Pulmonary artery endothelial cell (primary cell): ENCODE measurements around the gene RAPGEF1. TPM values are rescaled to one million over a fixed set of nuclear protein-coding genes. Genes with fewer than 3 reads are reported as not detected.
"Not testable (repeated sequence)": the region's sequence is repeated elsewhere in the genome, so short reads cannot be mapped to it uniquely, and the experiment has no call there.

Experiments used
- DNase-seq: peaks from one replicate; pipeline ENCODE4 v3.0.0-alpha.2; 2011; ENCODE audit warnings: low read depth, low spot score
- total RNA-seq: library from RNA; depleted of rRNA; stranded (reverse); fragments of >200 nt; gene quantifications from 2 replicates; pipeline ENCODE4 v1.2.3, GENCODE V29; 2014

The RAPGEF1 gene
- total RNA-seq, 1 donor from 2014 or later = 49.3 TPM

DNA sequence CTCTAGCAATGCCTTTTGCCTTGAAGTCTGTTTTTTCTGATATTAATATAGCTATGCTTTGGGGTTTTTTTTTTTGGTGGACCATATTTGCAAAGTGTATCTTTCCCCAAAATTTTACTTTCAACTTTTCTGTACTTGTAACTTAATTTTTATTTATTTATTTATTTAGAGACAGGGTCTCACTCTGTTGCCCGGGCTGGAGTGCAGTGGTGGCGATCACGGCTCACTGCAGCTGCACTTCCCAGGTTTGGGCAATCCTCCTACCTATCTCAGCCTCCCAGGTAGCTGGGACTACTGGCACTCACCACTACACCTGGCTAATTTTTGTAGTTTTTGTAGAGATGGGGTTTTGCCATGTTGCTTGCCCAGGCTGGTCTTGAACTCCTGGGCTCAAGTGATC lies 173.7 kb downstream of the RAPGEF1 start:
- DNase-seq = no peak

DNA sequence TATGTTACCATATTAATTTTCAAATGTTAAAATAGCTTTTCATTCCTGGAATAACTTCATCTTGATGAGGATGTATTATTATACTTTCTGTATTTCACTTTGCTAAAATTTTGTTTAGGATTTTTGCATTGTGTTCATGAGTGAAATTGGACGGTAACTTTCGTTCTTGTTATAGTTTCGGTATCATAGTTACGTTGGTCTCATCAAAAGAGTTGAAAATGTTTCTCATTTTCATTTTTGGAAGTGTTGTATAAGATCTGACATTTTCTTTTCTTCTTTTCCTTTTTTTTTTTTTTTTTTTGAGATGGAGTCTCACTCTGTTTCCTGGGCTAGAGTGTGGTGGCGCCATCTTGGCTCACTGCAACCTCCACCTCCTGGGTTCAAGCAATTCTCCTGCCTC lies 174.5 kb downstream of the RAPGEF1 start:
- DNase-seq = no peak

DNA sequence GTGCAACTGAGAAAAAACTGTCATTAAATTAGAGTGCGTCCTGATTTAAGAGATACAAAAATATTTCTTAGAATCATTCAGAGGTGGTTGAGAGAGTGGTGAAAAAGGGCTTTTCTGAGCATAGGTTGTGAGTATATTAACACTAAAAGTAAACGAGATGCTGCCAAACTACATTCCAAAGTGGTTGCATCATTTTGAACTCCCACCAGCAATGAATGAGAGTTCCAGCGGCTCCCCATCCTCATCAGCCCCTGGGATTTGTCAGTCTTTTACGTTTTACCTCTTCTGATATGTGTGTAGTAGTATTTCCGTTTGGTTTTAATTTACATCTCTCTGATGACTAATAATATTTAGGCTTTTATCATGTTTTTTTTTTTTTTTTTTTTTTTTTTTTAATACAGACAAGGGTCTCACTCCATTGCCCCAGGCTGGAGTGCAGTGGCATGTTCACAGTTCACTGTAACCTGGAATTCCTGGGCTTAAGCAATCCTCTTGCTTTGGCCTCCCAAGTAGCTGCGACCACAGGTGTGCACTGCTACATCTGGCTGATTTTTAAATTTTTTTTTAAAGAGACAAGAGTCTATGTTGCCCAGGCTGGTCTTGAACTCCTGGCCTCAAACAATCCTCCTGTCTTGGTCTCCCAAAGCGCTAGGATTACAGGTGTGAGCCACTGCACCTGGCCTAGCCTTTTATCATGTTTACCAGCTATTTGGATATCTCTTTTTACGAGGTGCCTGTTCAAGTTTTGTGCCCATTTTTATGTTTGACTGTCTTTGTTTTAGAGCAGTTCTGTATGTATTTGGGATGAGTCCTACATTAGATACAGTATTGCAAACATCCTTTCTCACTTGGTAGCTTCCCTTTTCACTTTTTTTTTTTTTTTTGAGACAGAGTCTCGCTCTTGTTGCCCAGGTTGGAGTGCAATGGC lies 177.6 kb downstream of the RAPGEF1 start:
- no peak for DNase-seq

DNA sequence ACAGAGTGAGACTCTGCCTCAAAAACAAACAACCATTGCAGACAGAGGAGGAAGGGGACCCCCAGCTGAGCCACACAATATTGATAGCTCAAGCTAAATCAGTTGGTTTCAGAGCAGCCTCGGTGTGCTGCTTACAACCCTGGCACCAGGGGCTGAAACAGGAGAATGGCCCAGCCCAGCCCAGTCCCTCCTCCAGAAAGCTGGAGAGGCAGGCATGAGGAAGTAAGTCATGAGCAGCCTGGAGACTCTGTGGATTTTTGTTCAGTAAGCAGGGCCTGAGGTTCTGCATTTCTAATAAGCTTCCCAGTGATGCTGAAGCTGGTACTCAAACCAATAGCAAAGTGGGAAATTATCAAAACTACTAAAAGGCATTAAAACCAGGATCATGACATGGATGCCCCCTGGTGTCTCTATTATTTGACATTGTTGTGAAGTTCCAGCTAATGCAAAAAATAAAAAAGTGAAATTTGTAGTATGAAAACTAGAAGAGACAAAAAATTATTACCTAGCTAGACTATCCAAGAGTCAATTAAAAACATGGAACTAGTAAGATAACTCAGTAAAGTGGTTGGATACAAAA lies 180.4 kb downstream of the RAPGEF1 start:
- DNase-seq = no peak

DNA sequence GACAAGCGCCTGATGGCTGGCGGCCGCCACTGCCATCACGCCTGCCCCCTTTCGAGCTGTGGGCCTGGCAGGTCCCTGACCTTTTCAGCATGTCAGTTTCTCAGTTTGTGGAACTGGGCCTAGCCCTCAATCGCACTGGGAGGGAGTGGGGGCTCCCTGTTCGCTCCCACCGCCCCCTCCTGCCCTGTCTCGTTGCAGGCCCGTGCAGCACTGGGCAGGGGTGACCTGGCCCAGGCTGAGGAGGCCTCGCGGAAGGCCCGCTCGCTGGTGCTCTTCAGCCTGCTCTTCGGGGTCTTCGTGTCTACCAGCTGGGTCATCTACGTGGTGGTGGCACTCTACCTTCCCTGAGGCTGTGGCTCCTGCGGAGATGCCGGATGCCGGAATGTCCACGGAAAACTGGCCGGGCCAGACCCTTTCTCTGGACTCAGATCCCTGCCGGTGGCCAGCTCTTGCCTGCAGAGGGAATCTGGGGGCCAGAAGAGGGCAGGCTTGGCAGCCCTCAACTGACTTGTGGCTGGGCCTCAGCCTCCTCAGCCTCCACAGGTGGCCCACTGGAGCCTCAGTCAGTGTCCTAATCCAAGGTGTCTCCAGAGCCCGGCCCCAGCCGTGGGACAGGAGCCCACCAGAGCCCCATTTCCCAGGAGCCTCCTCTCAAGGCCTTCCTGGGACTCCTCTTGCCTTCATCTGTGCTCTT lies 181.9 kb downstream of the RAPGEF1 start:
- DNase-seq = no peak

DNA sequence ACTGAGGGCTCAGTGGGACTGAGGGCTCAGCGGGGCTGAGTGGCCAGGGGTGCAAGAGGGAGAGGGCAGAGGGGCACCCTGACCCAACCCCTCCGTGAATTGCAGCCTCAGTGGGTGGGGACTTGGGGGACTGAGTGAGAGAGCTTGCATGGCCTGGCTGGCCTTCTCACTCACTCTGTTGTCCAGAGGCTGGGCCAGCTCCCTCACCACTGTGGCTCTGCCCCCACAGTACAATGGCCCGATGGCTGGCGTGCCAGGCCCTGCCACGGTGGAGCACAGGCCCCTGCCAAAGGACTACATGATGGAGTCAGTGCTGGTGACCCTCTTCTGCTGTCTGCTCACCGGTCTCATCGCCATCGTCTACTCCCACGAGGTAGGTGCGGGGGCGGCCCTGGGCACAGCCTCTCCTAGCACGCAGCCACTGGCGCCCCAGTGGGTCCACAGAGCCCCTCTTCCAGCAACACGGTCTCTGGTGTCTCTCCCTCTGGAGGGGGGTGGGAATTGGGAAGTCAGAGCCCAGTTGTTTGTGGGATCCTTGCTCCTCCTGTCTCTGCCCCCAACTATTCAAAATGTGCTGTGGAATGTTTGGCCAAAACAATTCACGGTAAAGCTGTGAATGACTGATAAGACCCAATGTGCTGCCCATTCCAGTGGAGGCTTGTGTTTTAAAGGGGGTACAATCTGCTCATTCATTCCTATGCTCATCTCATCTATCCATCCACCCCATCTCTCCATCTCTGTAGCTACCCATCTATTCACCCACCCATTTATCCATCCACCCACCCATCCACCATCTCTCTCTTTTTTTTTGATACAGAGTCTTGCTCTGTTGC lies 183.8 kb downstream of the RAPGEF1 start:
- no peak for DNase-seq

DNA sequence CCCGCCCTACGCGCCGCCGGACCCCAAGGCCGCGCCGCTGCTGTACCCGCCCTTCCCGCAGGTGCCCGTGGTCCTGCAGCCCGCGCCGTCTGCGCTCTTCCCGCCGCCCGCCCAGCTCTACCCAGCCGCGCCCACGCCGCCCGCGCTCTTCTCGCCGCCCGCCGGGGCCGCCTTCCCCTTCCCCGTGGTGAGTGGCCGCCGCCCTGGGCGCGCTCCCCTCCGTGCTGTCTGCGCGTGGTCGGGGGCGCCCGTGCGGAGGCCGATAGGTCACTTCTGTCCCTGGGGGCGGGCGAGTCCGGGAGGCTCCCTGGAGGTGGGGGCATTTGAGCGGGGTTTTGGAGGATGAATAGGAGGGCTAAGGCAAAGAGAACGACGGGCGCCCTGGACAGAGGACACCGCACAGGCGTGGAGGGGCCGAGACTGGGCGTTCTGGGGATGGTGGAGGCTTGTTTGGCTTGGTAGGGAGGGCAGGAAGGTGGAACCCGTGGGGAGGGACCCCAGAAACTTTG lies 185.0 kb downstream of the RAPGEF1 start:
- no peak for DNase-seq

DNA sequence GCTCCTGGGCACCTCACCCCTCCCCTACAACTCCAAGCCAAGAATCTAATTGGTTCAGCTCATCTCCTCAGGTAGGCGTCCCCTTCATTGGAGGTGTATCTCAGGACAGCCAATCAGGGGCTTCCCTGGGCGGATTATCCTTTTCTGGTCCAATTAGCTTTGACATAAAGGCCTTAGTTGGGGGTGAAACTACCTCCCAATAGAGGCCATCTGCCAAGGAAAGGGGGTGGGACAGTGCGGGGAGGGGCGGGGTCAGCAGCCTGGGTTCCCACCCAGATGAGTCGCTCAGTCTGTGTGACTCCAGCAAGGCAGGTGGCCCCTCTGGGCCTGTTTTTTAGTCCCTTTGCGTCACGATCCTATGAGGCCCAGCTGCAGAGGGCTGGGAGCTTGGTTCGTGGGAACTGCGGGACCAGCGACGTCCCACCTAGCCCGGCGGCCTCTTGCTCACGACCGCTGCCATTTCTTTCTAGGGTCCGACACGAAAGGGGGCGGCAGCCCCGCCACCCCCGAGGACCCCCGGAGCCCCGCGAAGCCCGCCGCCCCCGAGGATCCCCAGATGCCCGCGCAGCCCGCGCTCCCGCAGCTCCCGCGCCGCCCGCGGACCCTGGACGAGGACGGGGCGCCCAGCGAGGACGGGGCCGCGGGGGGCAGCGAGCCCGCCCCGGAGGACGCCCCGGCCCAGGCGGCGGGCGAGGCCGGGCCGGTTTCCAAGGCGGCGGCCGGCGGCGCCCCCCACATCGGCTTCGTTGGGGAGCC lies 185.6 kb downstream of the RAPGEF1 start:
- DNase-seq = no peak

DNA sequence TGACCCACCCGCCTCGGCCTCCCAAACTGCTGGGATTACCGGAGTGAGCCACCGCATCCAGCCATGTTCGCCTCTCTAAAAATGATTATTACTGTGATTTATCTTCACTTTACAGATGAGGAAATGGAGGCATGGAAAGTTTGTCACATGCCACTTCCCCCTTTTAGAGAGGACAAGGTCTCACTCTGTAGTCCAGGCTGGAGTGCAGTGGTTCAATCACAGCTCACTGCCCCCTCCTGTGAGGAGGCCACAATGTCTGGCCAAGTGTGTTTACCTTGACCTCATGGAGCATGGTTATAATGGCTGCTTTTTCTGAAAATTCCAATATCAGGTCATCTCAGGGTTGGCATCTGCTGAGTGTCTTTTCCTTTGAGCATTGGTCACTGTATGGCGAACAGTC lies 187.8 kb downstream of the RAPGEF1 start:
- no peak for DNase-seq

DNA sequence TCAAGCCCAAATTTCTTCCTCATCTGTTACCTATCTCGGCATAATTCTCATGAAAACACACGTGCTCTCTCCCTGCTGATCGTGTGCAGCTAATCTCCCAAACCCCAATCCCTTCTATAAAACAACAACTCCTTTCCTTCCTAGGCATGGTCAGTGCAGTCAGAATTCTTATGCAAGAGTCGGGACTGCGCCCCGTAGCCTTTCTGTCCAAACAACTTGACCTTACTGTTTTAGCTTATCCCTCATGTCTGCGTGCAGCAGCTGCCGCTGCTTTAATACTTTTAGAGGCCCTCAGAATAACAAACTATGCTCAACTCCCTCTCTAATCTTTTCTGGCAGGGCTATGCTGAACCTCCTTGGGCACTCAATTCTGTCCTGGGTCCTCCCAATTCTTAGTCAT lies 189.4 kb downstream of the RAPGEF1 start:
- not testable (repeated sequence) for DNase-seq

DNA sequence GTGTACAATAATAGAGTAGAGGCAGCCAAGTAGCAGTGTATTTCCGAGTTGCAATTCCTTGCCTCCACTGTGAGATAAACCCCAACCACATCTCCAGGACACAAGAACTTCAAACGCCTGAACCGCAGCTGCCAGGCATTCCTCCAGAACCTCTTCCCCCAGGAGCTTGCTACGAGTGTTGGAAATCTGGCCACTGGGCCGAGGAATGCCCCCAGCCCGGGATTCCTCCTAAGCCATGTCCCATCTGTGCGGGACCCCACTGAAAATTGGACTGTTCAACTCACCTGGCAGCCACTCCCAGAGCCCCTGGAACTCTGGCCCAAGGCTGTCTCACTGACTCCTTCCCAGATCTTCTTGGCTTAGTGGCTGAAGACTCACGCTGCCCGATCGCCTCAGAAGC lies 190.7 kb downstream of the RAPGEF1 start:
- DNase-seq = not testable (repeated sequence)

DNA sequence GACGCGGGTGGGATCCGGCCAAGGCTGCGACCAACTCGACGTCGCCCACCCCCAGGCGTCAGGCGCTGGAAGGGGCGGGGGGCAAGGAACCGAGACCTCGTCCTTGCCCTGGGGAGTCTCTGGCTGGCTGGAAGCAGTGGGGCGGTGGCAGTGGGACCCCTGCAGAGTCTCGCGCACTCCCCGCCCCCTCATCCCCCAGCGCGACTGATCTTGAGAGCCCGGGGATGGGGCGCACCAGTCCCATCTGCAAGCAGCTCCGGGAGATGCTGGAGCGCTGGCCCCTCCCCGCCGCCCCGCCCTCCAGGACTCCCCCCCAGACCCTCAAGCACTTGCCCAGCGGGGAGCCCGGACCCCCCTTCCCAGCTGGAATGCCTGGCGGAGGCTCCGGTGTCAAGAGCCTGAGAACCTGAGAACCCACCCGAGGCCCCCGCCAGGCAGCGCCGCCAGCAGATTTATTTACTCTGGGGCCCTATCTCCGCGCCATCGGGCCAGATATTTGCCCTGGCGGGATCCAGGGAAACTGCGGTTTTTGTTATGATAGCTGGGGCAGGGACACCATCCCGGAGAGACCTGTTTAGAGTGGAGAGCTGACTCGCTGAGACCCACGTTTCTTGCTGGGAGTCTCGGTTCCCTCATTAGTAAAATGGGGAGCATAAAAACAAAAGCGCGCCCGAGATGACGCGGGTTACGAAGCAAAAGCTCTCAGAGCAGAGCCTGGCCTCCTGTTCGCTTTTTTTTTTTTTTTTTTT lies 193.4 kb downstream of the RAPGEF1 start:
- no peak for DNase-seq

DNA sequence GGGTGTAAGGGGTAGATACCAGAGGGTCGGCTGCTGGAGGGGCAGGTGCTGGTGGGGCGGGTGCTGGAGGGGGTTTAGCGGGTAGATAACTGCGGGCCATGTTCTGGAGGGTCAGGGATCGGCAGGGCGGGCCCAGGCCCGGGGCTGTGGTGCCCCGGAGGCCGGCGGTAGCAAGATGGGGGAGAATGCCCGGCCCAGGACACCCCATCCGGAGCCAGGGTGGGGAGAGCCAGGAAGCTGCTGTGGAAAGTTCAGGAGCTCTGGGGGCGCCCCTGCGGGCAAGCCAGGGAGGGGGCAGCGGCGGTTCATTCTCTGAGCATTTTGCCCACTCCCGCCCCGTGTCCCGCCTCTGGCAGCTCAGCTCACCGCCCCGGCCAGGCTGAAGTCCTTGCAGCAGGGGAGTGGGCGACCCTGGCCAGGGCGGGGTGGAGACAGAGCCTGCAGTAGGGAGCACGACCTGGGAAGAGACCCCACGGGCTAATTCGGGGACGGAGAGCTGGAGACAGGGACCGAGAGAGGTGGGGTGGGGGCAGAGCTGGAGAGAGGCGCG lies 194.0 kb downstream of the RAPGEF1 start:
- DNase-seq = no peak

DNA sequence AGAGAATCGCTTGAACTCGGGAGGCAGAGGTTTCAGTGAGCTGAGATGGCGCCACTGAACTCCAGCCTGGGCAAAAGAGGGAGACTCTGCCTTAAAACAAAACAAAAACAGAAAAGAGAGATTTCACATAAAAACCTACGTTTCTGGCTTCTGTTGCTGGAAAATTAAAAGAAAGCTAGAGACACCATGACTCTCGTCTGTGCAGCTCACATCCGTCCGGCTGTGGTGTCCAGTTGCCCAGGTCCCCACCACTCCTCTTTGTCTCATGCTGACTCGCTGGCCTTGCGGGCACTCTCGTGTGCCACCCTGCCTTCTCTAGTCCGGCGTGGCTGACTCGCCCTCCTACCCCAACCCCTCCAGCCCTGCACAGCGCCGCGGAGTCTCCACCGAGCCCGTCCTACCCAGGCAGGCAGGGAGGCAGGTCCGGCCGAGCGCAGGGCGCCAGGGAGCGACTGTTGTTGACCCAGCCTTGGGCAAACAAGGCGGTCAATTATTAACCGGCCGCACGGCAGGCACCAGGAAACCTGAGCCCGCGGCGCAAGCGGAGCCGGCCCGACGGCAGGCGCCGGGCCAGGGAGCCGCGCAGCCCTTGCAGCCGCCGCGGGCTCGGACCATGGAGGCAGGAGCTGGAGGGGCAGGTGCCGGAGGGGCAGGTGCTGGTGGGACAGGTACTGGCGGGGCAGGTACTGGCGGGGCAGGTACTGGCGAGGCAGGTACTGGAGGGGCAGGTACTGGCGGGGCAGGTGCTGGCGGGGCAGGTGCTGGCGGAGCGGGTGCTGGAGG lies 194.7 kb downstream of the RAPGEF1 start, which contains the start of gene PRRT1B:
Gene PRRT1B, plus strand, starts transcription at position 521 of the 783 bp plus-strand sequence. Its CDS starts 93 bp downstream, at position 614.
- no peak for DNase-seq

DNA sequence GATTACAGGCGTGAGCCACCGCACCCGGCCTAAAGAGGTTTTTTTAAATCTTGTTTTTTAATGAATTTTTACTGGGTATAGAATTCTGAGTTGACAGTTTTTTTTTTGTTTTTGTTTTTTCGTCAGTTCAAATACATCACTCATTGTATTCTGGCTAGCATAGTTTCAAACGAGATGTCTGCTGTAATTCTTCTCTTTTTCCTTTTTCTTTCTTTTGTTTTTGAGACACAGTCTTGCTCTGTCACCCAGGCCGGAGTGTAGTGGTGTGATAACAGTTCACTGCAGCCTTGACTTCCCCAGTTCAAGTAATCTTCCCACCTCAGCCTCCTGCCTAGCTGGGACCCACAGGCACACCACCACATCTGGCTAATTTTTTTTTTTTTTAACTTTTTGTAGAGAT lies 196.7 kb downstream of the RAPGEF1 start:
- no peak for DNase-seq

DNA sequence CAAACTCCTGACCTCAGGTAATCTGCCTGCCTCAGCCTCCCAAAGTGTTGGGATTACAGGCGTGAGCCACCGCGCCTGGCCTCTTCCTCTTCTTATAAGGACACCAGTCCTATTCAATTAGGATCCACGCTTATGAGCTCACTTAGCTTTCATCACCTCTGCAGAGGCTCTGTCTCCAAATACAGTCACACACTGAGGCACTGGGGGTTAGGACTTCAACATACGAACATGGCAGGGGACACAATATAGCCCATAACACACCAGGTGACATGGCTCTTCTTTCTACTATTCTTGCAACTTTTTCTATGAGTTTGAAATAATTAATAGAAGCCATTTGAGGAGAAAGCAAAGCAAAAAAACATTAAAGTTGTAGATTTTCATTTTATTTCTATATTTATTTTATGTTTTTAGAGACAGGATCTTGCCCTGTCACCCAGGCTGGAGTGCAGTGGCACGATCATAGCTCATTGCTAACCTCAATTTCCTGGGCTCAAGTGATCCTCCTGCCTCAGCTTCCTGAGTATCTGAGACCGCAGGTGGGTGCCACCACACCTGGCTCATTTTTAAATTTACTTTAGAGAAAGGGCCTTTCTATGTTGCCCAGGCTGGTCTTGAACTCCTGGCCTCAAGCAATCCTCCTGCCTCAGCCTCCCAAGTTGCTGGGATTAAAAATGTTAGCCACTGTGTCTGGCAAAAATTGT lies 200.5 kb downstream of the RAPGEF1 start:
- no peak for DNase-seq

DNA sequence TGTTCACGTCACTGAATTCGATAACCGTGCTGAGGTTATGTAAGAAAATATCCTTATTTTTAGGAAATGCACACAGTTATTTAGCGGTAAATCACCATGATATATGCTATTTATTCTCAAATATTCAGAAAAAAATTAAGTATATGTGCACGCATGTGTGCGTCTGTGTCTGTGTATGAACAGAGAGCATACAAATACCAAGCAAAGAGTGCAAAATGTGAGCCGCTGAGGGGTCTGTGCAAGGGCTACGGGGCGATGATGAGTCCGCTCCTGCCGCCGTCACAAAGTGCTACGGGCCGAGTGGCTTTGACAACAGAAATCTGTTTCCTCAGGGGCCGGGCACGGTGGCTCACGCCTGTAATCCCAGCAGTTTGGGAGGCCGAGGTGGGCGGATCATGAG lies 201.9 kb downstream of the RAPGEF1 start:
- no peak for DNase-seq

DNA sequence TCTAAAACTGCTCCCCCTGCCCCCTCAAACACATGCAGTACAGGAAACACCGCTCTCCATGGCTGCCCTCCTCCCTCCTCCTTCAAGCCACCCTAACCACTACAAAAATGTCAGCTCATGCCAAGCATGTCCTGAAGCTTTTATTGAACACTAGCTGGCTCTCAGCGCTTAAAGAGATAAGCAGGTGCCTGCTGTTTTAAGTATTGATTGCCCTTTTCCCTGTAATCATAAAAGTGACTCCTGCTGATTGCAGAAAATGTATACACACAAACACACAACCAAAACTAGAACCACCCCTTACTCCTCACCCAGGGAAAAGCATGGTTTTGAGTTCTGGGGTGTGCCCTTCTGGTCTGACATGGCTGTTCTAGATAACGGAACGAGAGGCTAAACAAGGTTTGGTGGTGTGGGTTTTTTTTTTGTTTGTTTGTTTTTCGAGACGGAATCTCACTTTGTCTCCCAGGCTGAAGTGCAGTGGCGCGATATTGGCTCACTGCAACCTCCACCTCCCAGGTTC lies 205.1 kb downstream of the RAPGEF1 start:
- no peak for DNase-seq
